GM19035 (cell line): ENCODE measurements around the gene SMIM24.
"Not testable (repeated sequence)": the region's sequence is repeated elsewhere in the genome, so short reads cannot be mapped to it uniquely, and the experiment has no call there.

Experiments
- ATAC-seq: cut with Tn5 transposase; IDR thresholded peaks from one replicate; pipeline ENCODE4 v1.9.1; 2021; ENCODE audit not compliant: unreplicated experiment

The SMIM24 gene

GRCh38 chr19:3480383-3481091, at the start of gene SMIM24:
Gene SMIM24, minus strand, starts transcription at chr19:3480525. Its CDS starts 62 bp downstream, at chr19:3480463.
- ATAC-seq: no peak

- ATAC-seq: not testable (repeated sequence)
Measured at GRCh38 chr19:3529299-3529698, 49.0 kb upstream of the SMIM24 start.

- ATAC-seq: no peak
Measured at GRCh38 chr19:3528539-3529211, 48.4 kb upstream of the SMIM24 start.

GRCh38 chr19:3528080-3528479, 47.8 kb upstream of the SMIM24 start:
- ATAC-seq: no peak

- ATAC-seq: no peak
Measured at GRCh38 chr19:3527238-3527910, 47.0 kb upstream of the SMIM24 start.

GRCh38 chr19:3526507-3527237, 46.3 kb upstream of the SMIM24 start:
- no peak for ATAC-seq

- no peak for ATAC-seq
Measured at GRCh38 chr19:3524904-3525451, 44.7 kb upstream of the SMIM24 start.

- no peak for ATAC-seq
Measured at GRCh38 chr19:3524078-3524842, 43.9 kb upstream of the SMIM24 start.

- no peak for ATAC-seq
Measured at GRCh38 chr19:3523361-3524077, 43.2 kb upstream of the SMIM24 start.

- ATAC-seq: no peak
Measured at GRCh38 chr19:3522421-3523360, 42.4 kb upstream of the SMIM24 start.

GRCh38 chr19:3521104-3521445, 40.8 kb upstream of the SMIM24 start:
- ATAC-seq: no peak

GRCh38 chr19:3520166-3521103, 40.1 kb upstream of the SMIM24 start:
- no peak for ATAC-seq

- ATAC-seq: no peak
Measured at GRCh38 chr19:3519126-3519525, 38.8 kb upstream of the SMIM24 start.

- ATAC-seq: no peak
Measured at GRCh38 chr19:3518659-3519058, 38.3 kb upstream of the SMIM24 start.

GRCh38 chr19:3518255-3518654, 37.9 kb upstream of the SMIM24 start:
- no peak for ATAC-seq

- ATAC-seq: no peak
Measured at GRCh38 chr19:3517638-3518037, 37.3 kb upstream of the SMIM24 start.

- ATAC-seq: no peak
Measured at GRCh38 chr19:3516675-3517207, 36.4 kb upstream of the SMIM24 start.
